HG03097 (cell line): Measurements from ENCODE around the gene ADAMTS16.

Source experiments
- ATAC-seq: cut with Tn5 transposase; IDR thresholded peaks from one replicate; pipeline ENCODE4 v1.9.1; 2021; ENCODE audit not compliant: unreplicated experiment, low FRiP score

Gene ADAMTS16

GRCh38 chr5:5303242-5303641 lies 163.1 kb downstream of the ADAMTS16 start:
- ATAC-seq: no peak

DNA sequence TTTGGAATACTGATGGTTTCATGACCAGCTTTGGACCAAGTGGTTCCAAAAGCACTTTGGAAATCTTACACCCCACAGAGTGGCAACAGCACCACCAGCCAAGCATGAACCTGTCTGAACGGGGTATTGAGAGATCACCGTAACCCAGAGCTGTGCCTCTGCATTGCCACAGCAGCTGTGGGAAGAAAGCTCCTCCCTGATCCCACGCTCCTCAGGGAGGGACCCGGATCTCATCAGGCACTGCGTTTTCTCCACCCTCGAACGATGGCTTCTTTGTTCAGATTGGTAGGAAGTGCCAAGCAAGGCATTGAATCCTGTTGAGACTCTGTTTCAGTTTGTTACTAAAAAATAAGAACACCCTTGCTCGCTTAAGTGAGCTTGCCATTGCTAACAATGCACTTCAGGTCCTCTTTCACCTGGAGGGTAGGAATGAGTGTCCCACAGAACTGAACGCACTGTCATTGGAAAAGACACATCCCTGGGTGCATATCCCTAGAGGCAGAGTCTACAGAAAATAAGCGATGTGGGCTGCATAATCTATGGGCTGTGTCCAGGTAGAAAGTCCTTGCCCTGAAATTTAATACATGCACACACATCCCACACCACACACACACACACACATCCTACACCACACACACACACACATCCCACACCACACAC lies 164.4 kb downstream of the ADAMTS16 start:
- no peak for ATAC-seq

DNA sequence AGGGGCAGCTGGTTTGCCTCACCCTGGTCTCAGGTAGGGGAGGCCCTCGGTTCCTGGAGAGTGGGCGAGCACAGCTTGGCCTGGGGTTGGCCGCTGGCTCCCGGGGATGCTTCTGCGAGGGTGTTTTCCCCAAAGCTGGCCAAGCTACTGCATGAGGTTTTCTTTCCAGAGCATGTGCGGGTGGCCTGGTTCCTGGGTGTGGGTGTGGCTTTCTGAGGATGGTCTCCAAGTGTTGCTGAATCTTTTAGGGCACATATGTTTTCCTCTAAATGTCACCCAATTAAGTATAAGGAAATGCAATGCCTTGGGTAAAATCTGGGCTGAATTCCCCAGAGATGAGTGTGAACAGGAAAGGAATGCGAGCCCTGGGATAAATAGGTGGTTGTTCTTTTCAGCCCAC lies 166.6 kb downstream of the ADAMTS16 start:
- ATAC-seq: no peak

GRCh38 chr5:5308319-5308718 lies 168.2 kb downstream of the ADAMTS16 start:
- no peak for ATAC-seq

GRCh38 chr5:5309645-5310044 lies 169.5 kb downstream of the ADAMTS16 start:
- ATAC-seq: no peak

- no peak for ATAC-seq
Observed at GRCh38 chr5:5313101-5313635, 173.0 kb downstream of the ADAMTS16 start.

- no peak for ATAC-seq
Observed at GRCh38 chr5:5314166-5314565, 174.0 kb downstream of the ADAMTS16 start.

DNA sequence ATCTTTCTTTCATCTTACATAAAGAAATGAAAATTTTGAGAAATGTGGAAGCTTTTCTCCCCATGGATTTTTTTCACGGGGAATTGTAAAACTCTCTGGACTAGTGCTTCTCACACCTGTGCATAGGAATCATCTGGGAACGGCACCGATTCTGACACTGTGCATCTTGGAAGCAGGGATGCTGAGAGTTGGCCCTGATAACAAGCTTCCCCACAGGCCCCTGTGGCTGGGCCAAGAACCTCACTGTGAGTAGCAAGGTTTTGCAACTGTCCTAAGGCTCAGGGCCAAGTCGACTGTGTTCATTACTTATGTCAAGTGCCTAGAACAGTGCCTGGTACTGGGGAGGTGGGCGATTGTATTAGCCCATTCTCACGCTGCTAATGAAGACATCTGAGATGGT lies 174.5 kb downstream of the ADAMTS16 start:
- no peak for ATAC-seq

GRCh38 chr5:5315068-5315980 lies 175.2 kb downstream of the ADAMTS16 start:
- no peak for ATAC-seq

GRCh38 chr5:5316334-5316733 lies 176.2 kb downstream of the ADAMTS16 start:
- ATAC-seq: no peak

DNA sequence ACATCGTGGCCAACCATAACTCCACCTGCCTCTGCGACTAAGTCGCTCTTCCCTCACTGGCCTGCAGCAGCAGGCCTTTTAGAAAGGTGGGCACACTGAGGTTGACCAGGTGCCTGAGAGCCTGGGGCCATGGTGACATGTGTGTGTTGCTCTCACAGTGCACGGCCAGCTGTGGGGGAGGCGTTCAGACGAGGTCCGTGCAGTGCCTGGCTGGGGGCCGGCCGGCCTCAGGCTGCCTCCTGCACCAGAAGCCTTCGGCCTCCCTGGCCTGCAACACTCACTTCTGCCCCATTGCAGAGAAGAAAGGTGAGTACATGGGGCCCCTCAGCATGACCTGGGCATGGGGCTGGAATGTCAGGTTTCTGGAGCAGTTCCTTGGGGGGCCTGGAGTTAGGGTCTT lies 177.8 kb downstream of the ADAMTS16 start:
- no peak for ATAC-seq

GRCh38 chr5:5318426-5319190 lies 178.5 kb downstream of the ADAMTS16 start:
- no peak for ATAC-seq

DNA sequence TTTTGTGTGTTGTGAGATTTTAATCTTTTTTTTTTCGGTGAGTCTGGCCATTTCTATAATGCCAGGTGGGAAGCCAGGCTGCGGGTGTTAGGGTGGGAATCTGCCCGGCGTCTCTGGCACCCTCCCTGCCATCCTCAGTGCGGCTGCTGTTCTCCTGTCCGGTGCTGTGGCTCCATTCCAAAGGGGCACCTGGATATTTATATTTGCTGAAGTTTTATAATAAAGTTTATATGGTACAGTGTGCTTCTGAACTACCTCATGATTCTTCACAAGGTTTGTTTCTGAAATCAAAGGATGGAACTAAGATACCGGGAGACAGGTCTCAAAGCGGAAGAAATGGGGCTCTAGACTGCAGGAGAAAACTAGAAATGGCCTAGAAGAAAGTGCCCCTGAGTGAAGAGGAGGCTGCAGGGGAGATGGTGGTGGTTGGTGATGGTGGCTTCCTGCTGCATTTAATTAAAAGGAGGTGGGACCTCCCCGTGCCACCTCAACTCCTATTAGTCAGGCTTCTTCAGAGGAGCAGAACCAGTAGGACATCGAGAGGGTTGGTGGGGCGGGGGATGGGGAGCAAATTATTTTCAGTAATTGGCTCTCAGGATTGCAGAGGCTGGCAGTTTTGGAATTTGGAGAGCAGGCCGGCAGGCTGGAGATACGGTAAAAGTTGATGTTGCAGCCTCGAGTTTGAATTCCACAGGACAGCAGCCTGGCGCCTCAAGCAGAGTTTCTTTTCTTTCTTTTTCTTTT lies 180.1 kb downstream of the ADAMTS16 start:
- ATAC-seq: no peak

DNA sequence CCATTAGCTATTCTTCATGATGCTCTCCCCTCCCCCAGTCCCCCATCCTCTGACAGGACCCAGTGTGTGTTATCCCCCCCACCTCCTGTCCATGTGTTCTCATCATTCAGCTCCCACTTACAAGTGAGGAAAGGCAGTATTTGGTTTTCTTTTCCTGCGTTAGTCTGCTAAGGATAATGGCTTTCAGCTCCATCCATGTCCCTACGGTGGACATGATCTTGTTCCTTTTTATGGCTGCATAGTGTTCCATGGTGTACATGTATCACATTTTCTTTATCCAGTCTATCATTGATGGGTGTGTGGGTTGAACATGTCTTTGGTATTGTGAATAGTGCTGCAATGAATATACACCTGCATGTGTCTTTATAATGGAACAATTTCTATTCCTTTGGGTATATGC lies 181.0 kb downstream of the ADAMTS16 start:
- no peak for ATAC-seq

DNA sequence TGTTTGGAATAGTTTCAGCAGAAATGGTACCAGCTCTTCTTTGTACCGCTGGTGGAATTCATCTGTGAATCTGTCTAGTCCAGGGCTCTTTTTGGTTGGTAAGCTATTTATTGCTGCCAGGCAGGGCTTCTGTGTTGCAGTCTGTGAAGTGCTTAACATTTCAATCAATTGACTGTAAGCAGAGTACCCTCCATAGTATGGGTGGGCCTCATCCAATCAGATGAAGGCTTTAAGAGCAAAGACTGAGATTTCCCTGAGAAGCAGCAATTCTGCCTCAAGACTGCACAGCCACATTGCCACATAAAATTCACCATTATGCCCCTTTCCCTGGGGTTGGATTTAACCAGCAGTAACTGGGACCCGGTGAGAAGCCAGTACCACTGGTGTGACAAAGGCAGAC lies 183.4 kb downstream of the ADAMTS16 start:
- ATAC-seq: no peak

DNA sequence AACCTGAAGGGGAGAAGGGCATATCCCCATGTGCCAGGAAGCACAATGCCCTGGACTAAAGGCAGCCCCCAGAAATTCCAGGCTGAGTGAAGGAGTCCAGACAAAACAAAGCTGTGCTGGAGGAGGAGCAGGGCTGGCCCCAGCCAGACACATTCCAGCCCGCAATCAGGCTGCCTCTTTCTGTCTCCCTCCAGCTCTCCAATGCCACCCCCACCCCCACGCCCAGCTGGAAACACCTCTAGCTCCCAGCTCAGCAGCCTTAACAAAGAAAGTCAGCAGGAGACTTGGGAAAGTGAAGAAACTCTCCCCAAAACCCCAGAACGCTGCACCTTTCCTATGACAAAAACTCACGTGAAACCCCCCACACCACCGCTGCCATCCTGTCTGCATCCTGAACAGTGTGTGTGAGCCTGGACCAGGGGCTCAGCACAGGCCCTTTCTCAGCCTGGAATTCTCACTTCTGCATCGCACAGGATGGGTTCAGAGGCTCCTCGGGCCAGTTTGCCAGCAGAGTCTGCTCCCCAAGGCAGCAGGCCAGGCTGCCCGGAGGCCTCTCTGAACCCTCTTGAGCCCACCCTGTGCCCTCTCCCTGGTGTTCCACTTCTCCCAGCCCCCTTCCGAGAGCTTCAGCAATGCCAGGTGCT lies 186.1 kb downstream of the ADAMTS16 start:
- ATAC-seq: no peak

DNA sequence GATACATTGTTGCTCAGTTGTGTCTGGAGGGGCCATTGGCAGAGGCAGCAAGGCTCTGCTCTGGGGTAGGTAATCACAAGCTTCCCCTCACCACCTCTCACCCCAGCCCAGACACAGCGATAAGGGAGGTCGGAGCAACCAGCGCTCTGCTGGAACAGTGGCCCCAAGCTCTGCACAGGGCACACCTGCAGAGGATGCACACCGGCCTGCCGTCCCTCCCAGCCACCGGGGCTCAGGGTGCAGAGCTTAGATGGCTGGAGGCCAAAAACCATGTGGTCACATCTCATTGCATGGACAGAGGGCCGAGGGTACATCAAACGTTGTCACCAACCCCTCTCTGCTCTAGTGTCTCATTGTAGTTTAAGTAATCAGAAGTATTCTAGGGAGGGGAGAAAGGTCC lies 187.0 kb downstream of the ADAMTS16 start:
- ATAC-seq: no peak

GRCh38 chr5:5330728-5331452 lies 190.8 kb downstream of the ADAMTS16 start:
- no peak for ATAC-seq

DNA sequence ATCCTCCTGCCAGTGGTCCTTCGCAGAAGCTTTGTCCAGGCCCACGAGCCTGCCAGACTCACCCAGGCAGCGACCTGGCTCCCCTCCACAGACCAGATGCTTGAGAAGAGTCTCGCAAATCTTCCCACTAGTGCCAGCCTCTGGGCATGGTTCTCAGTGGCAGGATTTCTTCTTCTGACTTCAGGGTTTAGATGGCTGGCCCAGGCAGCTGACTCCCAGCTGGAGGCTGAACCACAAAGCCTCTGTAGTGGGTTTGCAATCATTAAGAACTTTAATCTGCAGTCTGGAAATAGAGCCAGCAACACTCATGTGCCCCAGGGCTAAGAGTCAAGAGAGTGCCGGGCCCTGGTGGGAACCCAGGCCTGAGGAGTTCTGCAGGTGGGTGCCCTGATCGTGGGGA lies 191.7 kb downstream of the ADAMTS16 start:
- ATAC-seq: no peak
